ENCODE results near the gene STRC. TPM values are rescaled to one million over a fixed set of nuclear protein-coding genes. Genes with fewer than 3 reads are reported as not detected.
"Not testable (repeated sequence)": the region's sequence is repeated elsewhere in the genome, so short reads cannot be mapped to it uniquely, and the experiment has no call there.

The STRC gene
- total RNA-seq, 3 donors from 2014 or later: 0.64 to 2.0 (median 1.3) TPM

DNA sequence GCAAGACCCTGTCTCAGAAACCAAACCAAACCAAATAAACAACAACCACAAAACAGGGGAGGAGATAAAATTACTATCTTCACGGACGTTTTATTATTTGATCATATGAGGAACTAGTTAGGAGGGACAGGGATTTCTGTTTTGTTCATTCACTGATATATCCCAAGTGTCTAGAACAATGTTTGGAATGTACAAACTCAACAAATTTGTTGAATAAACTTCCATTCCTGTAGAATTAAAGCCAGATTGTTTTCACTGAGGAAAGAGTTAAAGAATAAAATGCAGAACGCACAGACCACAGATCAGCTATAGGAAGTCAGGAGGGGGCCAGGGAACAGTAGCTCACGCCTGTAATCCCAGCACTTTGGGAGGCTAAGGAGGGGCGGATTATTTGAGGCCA is 6.5 kb upstream of the STRC start:
- no peak for DNase-seq (ENCODE audit: low spot score in 2 of 2)
- H3K9me3 ChIP-seq: no peaks in the 10 kb centered on the region
- TF ChIP-seq, protein P1, sequence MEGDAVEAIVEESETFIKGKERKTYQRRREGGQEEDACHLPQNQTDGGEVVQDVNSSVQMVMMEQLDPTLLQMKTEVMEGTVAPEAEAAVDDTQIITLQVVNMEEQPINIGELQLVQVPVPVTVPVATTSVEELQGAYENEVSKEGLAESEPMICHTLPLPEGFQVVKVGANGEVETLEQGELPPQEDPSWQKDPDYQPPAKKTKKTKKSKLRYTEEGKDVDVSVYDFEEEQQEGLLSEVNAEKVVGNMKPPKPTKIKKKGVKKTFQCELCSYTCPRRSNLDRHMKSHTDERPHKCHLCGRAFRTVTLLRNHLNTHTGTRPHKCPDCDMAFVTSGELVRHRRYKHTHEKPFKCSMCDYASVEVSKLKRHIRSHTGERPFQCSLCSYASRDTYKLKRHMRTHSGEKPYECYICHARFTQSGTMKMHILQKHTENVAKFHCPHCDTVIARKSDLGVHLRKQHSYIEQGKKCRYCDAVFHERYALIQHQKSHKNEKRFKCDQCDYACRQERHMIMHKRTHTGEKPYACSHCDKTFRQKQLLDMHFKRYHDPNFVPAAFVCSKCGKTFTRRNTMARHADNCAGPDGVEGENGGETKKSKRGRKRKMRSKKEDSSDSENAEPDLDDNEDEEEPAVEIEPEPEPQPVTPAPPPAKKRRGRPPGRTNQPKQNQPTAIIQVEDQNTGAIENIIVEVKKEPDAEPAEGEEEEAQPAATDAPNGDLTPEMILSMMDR (IDR thresholded peaks at IDR 0.05): no peak
- TF ChIP-seq POLR2A (IDR thresholded peaks at IDR 0.05) (no peak), POLR2AphosphoS5 (IDR thresholded peaks at IDR 0.05) (no peak)
- no peaks in the 10 kb centered on the region for H3K36me3 ChIP-seq
- no peak overlapping the region for H3K4me3 ChIP-seq
- intact Hi-C loops (cut with DNase I; ENCODE audit: low total_unique reads): no loop called here
- no peak overlapping the region for H3K27ac ChIP-seq
- no peaks in the 10 kb centered on the region for H3K4me1 ChIP-seq
- H3K27me3 ChIP-seq: no peaks in the 10 kb centered on the region

DNA sequence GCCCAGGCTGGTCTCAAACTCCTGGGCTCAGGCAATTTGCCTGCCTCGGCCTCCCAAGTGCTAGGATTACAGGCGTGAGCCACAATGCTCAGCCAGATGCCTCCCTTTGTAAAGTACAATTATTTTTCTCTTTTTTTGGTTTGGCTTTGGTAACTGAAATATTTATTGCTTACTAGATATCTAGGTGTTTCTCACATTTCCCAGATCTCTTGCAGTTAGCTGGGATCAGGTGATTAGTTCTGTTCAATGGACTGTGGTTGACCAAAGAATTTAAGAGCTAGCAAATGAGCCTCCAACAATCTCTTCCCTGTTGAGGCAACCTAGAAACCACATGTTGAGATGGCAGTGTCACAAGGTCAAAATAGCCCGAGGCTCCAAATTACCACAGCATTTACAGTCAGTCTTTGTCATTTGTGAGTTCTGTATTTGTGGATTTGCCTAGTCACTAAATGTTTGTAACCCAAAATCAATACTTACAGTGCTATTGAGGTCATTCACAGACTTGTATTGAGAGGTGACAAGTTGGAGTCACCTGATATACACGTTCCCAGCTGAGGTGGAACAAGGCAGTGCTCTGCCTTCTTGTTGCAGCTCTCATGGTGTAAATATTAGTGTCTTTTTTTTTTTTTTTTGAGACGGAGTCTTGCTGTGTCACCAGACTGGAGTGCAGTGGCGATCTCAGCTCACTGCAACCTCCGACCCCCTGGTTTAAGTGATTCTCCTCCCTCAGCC is 3.6 kb upstream of the STRC start:
- H3K9me3 ChIP-seq; H3K27ac ChIP-seq; H3K4me3 ChIP-seq; intact Hi-C loops (cut with DNase I; ENCODE audit: low total_unique reads); DNase-seq (ENCODE audit: low spot score in 2 of 2); H3K27me3 ChIP-seq; H3K4me1 ChIP-seq; H3K36me3 ChIP-seq: not testable (repeated sequence)

DNA sequence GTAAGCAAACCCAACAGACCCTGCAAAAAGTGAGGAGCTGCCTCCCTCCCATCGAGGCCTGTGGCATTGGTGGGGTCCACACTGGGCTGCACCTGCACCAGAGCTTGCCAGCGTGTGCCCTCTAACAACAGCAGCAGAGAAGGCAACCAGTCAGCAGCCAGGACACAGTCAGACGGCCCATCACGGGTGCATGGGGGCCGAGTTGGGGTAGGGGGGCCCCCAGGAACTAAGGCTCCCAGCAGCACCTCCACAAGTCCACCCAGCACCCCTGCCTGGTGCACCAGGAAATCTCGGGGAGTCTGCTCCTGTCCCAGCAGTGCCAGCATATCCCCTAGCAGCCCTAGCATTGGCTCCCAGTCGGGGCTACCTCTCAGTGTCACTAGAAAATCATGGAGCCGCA is 850 bp downstream of the STRC start:
- H3K4me3 ChIP-seq; H3K27ac ChIP-seq; H3K36me3 ChIP-seq; DNase-seq (ENCODE audit: low spot score in 2 of 2); H3K9me3 ChIP-seq; H3K4me1 ChIP-seq; intact Hi-C loops (cut with DNase I; ENCODE audit: low total_unique reads); H3K27me3 ChIP-seq: not testable (repeated sequence)

DNA sequence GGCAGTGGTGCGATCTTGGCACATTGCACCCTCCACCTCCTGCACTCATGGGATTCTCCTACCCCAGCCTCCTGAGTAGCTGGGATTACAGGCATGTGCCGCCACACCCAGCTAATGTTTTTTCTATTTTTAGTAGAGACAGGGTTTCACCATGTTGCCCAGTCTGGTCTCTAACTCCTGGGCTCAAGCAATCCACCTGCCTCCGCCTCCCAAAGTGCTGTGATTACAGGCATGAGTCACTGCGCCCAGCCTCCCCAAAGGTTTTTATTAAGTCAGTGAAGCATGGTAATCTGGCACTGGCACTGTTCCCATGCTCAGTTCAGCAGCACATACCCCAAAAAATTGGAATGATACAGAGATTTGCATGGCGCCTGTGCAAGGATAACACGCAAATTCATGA is 16.4 kb downstream of the STRC start:
- intact Hi-C loops (cut with DNase I; ENCODE audit: low total_unique reads): not testable (repeated sequence)

DNA sequence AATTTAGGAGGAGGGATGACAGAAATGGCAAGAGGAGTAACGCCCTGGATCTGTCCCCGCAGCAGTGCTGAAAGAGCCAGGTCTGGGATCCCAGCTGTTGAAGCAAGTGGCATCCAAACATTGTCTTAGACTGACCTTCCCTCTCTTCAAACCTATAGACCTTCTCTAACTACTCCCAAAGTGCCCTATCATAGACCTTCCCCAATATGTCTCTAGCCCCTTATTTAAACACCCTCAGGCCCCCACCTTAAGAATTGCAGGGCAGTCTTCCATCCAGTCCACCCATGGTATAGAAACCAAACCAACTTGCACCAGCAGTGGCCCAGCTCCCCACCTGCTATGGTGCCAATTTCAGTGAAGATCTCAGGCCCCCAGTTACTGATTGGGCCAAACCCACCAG is 18.4 kb downstream of the STRC start:
- H3K4me1 ChIP-seq; intact Hi-C loops (cut with DNase I; ENCODE audit: low total_unique reads); H3K27me3 ChIP-seq; H3K27ac ChIP-seq; H3K9me3 ChIP-seq; DNase-seq (ENCODE audit: low spot score in 2 of 2); H3K36me3 ChIP-seq; H3K4me3 ChIP-seq: not testable (repeated sequence)

More for the DNA sequence above, 16.4 kb downstream of the STRC start:
- not testable (repeated sequence) for H3K4me3 ChIP-seq; DNase-seq (ENCODE audit: low spot score in 2 of 2); H3K9me3 ChIP-seq; H3K27ac ChIP-seq; H3K27me3 ChIP-seq; H3K4me1 ChIP-seq; H3K36me3 ChIP-seq

DNA sequence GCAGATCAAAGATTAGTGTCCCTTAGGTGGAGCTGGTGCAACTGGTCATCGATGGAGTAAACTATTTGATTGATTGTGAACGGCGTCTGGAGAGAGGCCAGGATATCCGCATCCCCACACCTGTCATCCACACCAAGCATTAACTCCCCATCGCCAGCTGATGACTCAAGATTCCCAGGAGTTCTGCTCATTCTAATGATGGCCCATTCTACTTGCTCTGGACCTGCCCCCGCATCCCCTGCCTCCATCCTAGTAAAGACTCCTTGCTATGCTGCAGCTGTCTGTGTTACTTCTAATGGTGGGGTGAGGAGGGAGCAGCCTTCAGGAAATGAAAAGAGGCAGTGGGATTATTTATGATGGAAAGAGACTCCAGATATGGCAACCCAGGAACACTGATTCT is 19.5 kb downstream of the STRC start:
- H3K36me3 ChIP-seq; H3K27ac ChIP-seq; H3K27me3 ChIP-seq; H3K4me1 ChIP-seq; DNase-seq (ENCODE audit: low spot score in 2 of 2); H3K9me3 ChIP-seq; H3K4me3 ChIP-seq; intact Hi-C loops (cut with DNase I; ENCODE audit: low total_unique reads): not testable (repeated sequence)

DNA sequence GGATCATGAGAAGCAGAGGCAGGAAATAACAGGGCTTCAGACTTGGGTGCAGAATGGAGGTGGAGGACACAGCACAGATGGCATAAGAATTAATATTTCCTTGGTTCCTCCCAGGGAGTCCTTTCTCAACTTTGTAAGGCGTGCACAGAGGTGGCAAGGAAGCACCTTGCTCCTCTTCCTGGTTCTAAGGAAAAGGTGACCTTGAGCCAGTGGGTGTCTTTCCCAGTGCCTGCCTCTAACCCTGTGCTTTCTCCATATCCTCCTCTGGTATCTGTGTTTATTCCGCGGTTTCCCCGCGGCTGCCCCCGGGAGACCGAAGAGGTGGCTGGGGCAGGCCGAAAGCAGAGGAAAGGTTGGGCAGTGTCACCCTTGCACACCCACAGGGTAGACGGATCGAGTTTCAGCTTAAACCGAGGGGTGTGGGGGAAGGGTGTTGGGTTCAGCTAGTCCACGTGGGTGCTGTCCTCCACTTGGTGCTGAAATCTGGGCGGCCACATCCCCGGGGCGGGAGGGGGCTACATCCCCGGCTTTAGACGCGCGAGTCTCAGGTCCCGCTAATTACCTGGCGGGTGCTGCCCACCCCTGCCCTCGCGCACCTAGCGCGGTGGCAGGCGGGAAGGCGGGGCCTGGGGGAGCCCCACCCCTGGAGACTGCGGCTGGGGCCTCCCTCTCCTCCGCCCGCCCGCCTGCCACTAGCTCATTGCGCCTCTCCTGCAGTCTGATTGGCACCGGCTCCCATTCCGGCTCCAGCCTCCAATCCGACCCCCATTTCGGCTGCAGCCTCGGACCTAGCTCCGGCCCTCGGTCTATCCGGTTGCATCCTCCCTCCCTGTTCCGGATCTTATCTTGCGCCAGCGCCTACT is 25.0 kb downstream of the STRC start, which contains the start of gene CKMT1B:
TSS of gene CKMT1B (plus strand) at position 700 of the 863 bp plus-strand sequence. CDS start 192 bp downstream, outside the sequence.
- H3K4me1 ChIP-seq; DNase-seq (ENCODE audit: low spot score in 2 of 2); H3K9me3 ChIP-seq; H3K4me3 ChIP-seq; H3K27me3 ChIP-seq; H3K27ac ChIP-seq; H3K36me3 ChIP-seq; intact Hi-C loops (cut with DNase I; ENCODE audit: low total_unique reads): not testable (repeated sequence)

DNA sequence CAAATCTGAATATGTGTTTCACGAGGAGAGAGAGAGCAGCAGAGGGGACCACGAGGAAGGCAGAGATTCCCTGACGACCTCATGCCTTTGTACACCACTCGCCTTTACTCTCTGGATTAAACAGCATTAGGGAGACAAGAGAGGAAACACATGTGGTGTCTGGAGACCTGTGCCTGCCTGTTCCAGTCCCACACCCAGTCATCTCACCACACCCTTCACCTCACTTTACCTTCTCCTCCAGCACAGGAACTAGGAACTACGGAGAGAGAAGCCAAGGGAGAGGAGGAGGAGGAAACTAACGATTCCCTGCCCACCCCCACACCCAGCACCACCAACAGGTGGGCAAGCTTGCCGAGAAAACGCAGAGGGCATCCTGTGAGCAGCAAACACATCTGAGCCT is 25.8 kb downstream of the STRC start:
- H3K9me3 ChIP-seq; intact Hi-C loops (cut with DNase I; ENCODE audit: low total_unique reads); H3K36me3 ChIP-seq: not testable (repeated sequence)

DNA sequence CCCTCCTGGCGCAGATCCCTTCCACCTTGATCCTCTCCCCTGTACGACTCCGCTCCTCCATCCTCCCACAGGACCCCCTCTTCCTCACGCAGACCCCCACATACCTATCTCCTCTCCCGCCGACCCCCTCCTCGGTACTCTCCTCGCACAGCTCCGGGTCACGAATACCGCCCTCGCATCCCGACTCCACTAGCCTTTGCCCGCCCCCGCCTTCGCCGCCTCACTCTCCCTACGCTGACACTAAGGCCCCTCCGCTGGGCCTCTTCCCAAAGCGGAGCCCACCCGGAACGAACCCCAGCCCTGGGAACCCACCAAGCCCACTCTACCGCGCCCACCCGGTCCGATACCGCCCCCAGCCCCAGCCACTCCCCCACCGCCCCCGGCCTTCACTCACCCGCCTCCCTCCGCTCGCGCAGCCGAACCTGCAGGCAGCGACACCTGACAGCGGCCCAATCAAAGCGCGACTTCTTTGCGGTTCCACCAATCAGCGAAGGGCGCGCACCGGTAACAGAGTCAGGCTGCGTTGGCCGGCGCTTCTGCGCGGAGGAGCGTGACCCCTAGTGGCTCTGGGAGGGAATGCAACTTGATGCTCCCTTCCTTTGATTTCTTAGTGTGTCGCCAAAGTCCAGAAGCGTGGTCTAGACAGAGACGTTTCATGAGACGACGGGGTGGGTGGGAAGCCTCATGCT is 28.7 kb downstream of the STRC start, which contains the start of gene PPIP5K1:
TSS of gene PPIP5K1 (minus strand) at position 431 of the 689 bp plus-strand sequence. CDS start 5,704 bp downstream, outside the sequence.
- H3K27ac ChIP-seq: not testable (repeated sequence)

More for the DNA sequence above, 25.8 kb downstream of the STRC start:
- not testable (repeated sequence) for H3K4me1 ChIP-seq; H3K27me3 ChIP-seq; H3K4me3 ChIP-seq; H3K27ac ChIP-seq; DNase-seq (ENCODE audit: low spot score in 2 of 2)

DNA sequence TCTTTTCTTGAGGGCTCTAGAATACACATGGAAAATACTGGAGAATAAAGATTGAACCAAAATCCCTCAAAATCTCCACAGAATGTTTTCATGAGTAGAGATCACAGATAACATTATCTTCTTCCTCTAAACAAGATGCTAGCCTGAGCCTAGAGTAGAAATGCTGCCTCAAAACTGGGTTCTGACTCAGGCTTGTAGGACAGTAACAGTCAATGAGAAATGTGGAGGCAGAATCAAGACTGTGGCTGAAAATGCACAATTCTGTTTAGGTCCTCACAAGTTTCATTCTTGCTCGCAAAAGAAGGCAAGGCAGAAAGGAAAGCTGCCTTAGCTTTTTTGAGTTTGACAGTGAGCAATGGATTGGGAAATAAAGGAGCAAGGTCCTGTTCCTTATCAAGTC is 44.0 kb downstream of the STRC start:
- H3K4me3 ChIP-seq; H3K4me1 ChIP-seq; intact Hi-C loops (cut with DNase I; ENCODE audit: low total_unique reads); H3K27me3 ChIP-seq; H3K27ac ChIP-seq; H3K36me3 ChIP-seq; DNase-seq (ENCODE audit: low spot score in 2 of 2); H3K9me3 ChIP-seq: not testable (repeated sequence)

More for the DNA sequence above, 28.7 kb downstream of the STRC start, which contains the start of gene PPIP5K1:
- H3K27me3 ChIP-seq; H3K4me1 ChIP-seq; intact Hi-C loops (cut with DNase I; ENCODE audit: low total_unique reads); DNase-seq (ENCODE audit: low spot score in 2 of 2); H3K36me3 ChIP-seq; H3K9me3 ChIP-seq; H3K4me3 ChIP-seq: not testable (repeated sequence)

DNA sequence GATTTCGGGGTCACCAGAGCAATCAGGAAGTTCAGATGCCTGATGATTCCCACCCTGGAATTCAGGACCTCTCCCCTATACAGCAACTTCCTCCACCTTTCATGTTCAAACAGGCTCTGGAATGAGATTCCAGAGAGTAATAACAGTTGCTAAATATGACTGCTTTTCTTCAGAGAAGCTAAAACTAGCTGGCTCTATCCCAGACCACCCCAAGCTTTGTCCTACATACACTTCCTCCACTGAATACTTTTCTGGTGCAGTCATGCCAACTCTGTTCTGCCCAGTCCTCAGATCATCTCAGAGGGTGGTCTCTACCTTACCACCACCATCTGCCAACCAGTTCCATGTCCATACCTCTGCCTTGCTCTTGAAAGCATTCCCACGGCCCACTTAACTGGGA is 52.0 kb downstream of the STRC start:
- H3K9me3 ChIP-seq; DNase-seq (ENCODE audit: low spot score in 2 of 2); intact Hi-C loops (cut with DNase I; ENCODE audit: low total_unique reads); H3K4me1 ChIP-seq; H3K27me3 ChIP-seq; H3K4me3 ChIP-seq; H3K27ac ChIP-seq; H3K36me3 ChIP-seq: not testable (repeated sequence)

Data from breast epithelium (tissue), 4 donors.